CD4-positive, alpha-beta T cell treated with Interleukin-2 at 100 ng/mL for 4 hours (primary cell): ENCODE data around the gene CNIH4.
"Not testable (repeated sequence)": the region's sequence is repeated elsewhere in the genome, so short reads cannot be mapped to it uniquely, and the experiment has no call there.

Experiments
- DNase-seq: peaks from one replicate; pipeline ENCODE4 v3.0.0-alpha.2; 2020; ENCODE audit warnings: low spot score

Gene CNIH4

GRCh38 chr1:224348137-224348536 lies 8.5 kb upstream of the CNIH4 start:
- peak; percentile 36 for DNase-seq

GRCh38 chr1:224349716-224350115 lies 7.0 kb upstream of the CNIH4 start:
- not testable (repeated sequence) for DNase-seq

DNA sequence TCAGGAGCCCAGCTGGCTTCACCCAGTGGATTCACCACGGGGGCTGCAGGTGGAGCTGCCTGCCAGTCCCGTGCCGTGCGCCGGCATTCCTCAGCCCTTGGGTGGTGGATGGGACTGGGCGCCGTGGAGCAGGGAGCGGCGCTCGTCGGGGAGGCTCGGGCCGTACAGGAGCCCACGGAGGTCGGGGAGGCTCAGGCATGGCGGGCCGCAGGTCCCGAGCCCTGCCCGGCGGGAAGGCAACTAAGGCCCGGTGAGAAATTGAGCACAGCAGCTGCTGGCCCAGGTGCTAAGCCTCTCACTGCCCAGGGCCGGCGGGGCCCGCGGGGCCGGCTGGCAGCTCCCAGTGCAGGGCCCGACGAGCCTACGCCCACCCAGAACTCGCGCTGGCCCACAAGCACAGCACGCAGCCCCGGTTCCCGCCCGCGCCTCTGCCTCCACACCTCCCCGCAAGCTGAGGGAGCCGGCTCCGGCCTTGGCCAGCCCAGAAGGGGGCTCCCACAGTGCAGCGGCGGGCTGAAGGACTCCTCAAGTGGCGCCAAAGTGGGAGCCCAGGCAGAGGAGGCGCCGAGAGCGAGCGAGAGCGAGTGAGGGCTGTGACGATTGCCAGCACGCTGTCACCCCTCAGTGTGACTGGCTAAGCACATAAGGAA lies 4.1 kb upstream of the CNIH4 start:
- DNase-seq = not testable (repeated sequence)

GRCh38 chr1:224353975-224354925 lies 2.4 kb upstream of the CNIH4 start:
- DNase-seq = no peak

GRCh38 chr1:224357626-224358124 lies 996 bp downstream of the CNIH4 start:
- no peak for DNase-seq

GRCh38 chr1:224358237-224358636 lies 1.6 kb downstream of the CNIH4 start:
- DNase-seq = no peak

GRCh38 chr1:224359207-224359606 lies 2.5 kb downstream of the CNIH4 start:
- no peak for DNase-seq

DNA sequence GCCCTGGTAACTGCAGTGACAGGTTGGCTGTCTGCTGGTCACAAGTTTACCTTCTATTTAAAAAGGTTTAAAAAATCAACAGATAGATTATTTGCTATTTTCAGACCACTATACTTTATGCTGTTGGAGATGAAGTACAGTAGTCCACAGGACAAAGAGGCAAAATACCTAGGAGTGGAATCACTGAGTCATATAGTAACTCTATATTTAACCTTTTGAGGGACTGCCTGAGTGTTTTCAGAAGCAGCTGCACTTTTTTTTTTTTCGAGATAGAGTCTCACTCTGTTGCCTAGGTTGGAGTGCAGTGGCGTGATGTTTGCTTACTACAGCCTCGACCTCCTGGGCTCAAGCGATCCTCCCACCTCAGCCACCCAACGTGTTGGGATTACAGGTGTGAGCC lies 11.7 kb downstream of the CNIH4 start:
- no peak for DNase-seq

DNA sequence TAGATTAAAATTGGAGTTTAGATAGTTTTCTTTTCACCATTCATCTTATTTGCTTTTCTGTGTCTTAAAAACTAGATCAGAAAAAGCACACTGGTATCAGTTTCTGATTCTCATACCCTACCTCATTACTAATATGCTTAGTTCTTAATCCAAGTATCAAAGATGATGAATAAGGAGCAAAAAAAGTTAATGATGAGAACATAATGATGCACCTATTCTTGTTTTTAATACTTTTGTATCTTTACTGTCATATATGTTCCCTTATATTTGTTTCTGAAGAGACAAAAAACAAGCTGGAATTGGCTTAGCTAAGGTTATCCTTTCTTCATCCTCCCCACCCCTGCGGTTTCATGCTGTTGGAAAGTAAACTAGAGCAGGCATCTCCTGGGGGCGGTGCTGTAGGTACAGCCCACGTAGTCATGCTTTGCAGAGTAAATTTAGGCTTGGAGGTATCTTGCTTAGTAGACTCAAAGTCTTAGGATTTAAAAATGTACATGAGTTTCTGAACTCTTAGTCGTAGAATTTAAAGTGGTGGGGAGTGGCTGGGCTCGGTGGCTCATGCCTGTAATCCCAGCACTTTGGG lies 16.4 kb downstream of the CNIH4 start:
- no peak for DNase-seq

- no peak for DNase-seq
These were observed 18.4 kb downstream of the CNIH4 start for GRCh38 chr1:224375059-224375458.

- DNase-seq = peak; percentile 57
These were observed 21.0 kb downstream of the CNIH4 start for GRCh38 chr1:224377676-224378006.

DNA sequence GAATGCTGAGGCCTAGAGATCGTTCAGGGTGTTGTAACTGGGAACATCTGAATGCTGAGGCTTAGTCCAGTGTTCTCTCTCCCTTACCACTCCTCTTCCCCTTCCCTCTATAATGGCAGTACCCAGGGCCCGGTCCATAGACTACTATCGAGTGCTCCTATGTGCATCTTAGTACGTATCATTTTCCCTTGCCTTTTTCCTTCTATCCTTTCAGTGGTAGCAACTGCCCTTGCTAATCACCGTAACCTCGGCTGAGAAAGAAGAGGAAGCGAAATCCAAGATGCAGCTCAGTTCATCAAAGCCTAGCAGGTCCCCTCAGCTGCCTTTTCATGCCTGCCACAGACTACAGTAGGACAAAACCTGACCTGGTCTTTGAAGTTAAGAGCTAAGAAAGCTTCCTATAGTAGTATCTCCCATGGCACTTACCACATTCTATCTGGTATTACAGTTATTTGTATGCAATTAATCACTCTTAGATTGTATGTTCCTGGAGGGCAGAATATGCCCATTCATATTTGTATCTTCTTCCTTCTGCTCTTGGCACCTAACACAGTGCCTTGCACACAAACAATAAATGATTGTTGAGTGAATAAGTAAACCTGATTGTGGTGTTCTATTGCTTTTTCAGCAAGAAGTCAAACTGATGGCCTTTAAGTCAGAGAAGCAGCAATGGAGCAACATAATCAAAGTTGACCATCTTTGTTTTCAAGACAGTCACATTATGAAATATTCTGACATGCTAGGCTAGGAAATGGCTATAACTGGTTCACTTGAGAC lies 22.4 kb downstream of the CNIH4 start:
- no peak for DNase-seq

- peak; percentile 66 for DNase-seq
These were observed 23.3 kb downstream of the CNIH4 start for GRCh38 chr1:224380003-224380402.

- peak; percentile 47 for DNase-seq
These were observed 25.3 kb downstream of the CNIH4 start for GRCh38 chr1:224381880-224382548.

- DNase-seq = no peak
These were observed 26.5 kb downstream of the CNIH4 start for GRCh38 chr1:224383218-224383617.

- peak; percentile 59 for DNase-seq
These were observed 30.7 kb downstream of the CNIH4 start for GRCh38 chr1:224387302-224387912.

GRCh38 chr1:224387943-224388342 lies 31.3 kb downstream of the CNIH4 start:
- no peak for DNase-seq

DNA sequence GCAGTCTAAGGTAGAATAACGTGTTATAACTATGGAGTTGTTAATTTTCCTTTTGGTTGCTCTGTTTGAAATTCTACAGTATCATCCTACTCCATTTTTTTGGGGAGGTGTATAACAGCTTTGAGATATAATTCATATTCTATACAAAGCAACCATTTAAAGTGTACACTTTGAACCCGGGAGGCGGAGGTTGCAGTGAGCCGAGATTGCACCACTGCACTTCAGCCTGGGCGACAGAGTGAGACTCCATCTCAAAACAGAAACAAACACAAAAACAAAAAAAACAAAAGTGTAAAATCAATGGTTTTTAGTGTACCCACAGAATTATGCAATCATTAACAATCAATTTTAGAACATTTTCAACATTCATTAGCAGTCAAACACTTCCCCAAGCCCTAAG lies 33.8 kb downstream of the CNIH4 start:
- no peak for DNase-seq

DNA sequence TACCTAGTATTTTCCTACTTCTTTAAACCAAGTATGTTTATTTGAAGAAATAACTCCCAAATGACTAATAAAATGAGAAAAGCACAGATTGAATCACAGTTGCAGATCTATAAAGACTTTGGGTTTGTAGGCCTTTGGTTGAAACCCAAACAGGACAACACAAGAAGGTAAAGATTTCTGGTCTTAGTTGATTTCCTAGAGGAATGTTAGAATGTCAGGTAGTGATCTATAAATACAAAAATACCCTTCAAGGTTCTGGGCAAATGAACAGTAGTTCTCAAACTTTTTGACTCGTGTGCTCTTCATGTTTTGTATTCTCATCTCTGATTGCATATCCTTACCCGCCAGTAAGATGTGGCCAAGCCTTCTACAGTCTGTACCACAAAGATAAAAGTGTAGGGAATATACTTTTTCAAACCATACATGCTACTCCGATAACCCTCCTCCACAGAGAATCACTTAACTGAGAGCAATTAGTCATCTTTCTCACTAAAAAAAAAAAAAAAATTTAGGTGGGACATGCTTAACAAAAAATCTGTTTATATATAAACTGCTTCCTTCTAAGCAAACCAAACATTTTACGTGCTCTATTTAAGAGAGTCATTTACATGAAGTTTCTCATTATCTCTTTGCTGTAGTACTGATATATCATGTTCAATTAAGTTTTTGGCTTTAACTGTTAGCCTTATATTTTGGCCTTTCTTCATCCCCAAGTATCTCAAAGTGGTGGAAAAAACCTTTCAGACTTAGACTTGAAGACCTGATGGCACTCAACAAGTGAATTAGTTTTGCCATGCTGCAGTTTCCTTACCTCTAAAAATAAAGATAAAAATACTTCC lies 36.0 kb downstream of the CNIH4 start:
- DNase-seq = no peak

GRCh38 chr1:224393294-224393693 lies 36.6 kb downstream of the CNIH4 start:
- no peak for DNase-seq
